HEK293T (cell line): Measurements from ENCODE around the gene RTTN.

Experiments used
- CTCF ChIA-PET: fragments of 350-600 bp; formaldehyde crosslinking; extraction: SDS; loops from one replicate; lab custom pipeline; 2021; ENCODE audit warnings: antibody characterized with exemption, inconsistent platforms; lab: Yijun Ruan, JAX
- POLR2A ChIA-PET: fragments of 350-600 bp; formaldehyde crosslinking; extraction: SDS; loops from one replicate; lab custom pipeline; 2020; ENCODE audit warnings: antibody characterized with exemption, inconsistent platforms; lab: Yijun Ruan, JAX
- DNase-seq: peaks from one replicate; pipeline ENCODE4 v3.0.0; 2012; ENCODE audit warnings: mixed read lengths; ENCODE audit errors: extremely low spot score
- ARNT ChIP-seq: fragments of 450-650 bp; IDR thresholded peaks from 2 replicates; pipeline ENCODE4 v1.6.1; 2017; ENCODE audit warnings: mild to moderate bottlenecking
- BHLHE40 ChIP-seq: fragments of 450-650 bp; IDR thresholded peaks from 2 replicates; pipeline ENCODE4 v1.6.1; 2016; ENCODE audit warnings: mild to moderate bottlenecking, moderate library complexity, borderline replicate concordance
- CTBP1 ChIP-seq: fragments of 450-650 bp; IDR thresholded peaks from 2 replicates; pipeline ENCODE4 v1.6.1; 2016; ENCODE audit warnings: borderline replicate concordance
- ELF4 ChIP-seq: fragments of 450-650 bp; IDR thresholded peaks from 2 replicates; pipeline ENCODE4 v1.6.1; 2017; ENCODE audit warnings: antibody characterized with exemption
- FOXA1 ChIP-seq: fragments of 450-650 bp; IDR thresholded peaks from 2 replicates; pipeline ENCODE4 v1.6.1; 2016; ENCODE audit warnings: mild to moderate bottlenecking
- FOXK2 ChIP-seq: fragments of 450-650 bp; IDR thresholded peaks from 2 replicates; pipeline ENCODE4 v1.6.1; 2016; ENCODE audit warnings: mild to moderate bottlenecking
- FOXM1 ChIP-seq: fragments of 450-650 bp; IDR thresholded peaks from 2 replicates; pipeline ENCODE4 v1.6.1; 2017; ENCODE audit warnings: mild to moderate bottlenecking, borderline replicate concordance
- HDGF ChIP-seq: fragments of 450-650 bp; IDR thresholded peaks from 2 replicates; pipeline ENCODE4 v1.6.1; 2017; ENCODE audit warnings: antibody characterized with exemption, borderline replicate concordance
- L3MBTL2 ChIP-seq: fragments of 450-650 bp; conservative IDR thresholded peaks from 2 replicates; pipeline ENCODE4 v1.6.1; 2016; ENCODE audit warnings: mild to moderate bottlenecking
- LEF1 ChIP-seq: fragments of 450-650 bp; IDR thresholded peaks from 2 replicates; pipeline ENCODE4 v1.6.1; 2017; ENCODE audit warnings: mild to moderate bottlenecking, borderline replicate concordance
- NFRKB ChIP-seq: fragments of 450-650 bp; IDR thresholded peaks from 2 replicates; pipeline ENCODE4 v1.6.1; 2016; ENCODE audit warnings: mild to moderate bottlenecking, moderate library complexity
- PKNOX1 ChIP-seq: fragments of 450-650 bp; IDR thresholded peaks from 2 replicates; pipeline ENCODE4 v1.6.1; 2016
- SP1 ChIP-seq: fragments of 450-650 bp; IDR thresholded peaks from 2 replicates; pipeline ENCODE4 v1.6.1; 2017
- SUZ12 ChIP-seq: fragments of 450-650 bp; IDR thresholded peaks from 2 replicates; pipeline ENCODE4 v1.6.1; 2016; ENCODE audit warnings: mild to moderate bottlenecking
- TARDBP ChIP-seq: fragments of 450-650 bp; IDR thresholded peaks from 2 replicates; pipeline ENCODE4 v1.6.1; 2016
- ZNF384 ChIP-seq: fragments of 450-650 bp; IDR thresholded peaks from 2 replicates; pipeline ENCODE4 v1.6.1; 2016

RTTN gene

GRCh38 chr18:70139138-70139537, 66.3 kb downstream of the RTTN start:
- POLR2A ChIA-PET: no interaction called here
- no peak for DNase-seq
- TF ChIP-seq CTBP1 (no peak), NFRKB (no peak), SUZ12 (no peak), BHLHE40 (no peak), LEF1 (no peak), HDGF (no peak), ARNT (no peak), FOXM1 (no peak), PKNOX1 (no peak), L3MBTL2 (no peak), FOXA1 (no peak), SP1 (no peak), ELF4 (no peak), ZNF384 (no peak), FOXK2 (no peak), TARDBP (no peak)
- CTCF ChIA-PET: no interaction called here

- CTCF ChIA-PET: no interaction called here
- no peak for TF ChIP-seq NFRKB
- TF ChIP-seq LEF1: no peak
- no peak for TF ChIP-seq FOXA1
- no peak for TF ChIP-seq HDGF
- TF ChIP-seq SP1: no peak
- no peak for TF ChIP-seq SUZ12
- TF ChIP-seq ELF4: no peak
- TF ChIP-seq FOXK2: no peak
- no peak for TF ChIP-seq BHLHE40
- no peak for TF ChIP-seq CTBP1
- no peak for TF ChIP-seq L3MBTL2
- no peak for TF ChIP-seq TARDBP
- no peak for TF ChIP-seq FOXM1
- no peak for DNase-seq
- POLR2A ChIA-PET: no interaction called here
These were observed 69.9 kb downstream of the RTTN start for GRCh38 chr18:70135604-70136003.

- ChIA-PET POLR2A (no interaction called here), CTCF (no interaction called here)
- no peak for TF ChIP-seq HDGF
- no peak for TF ChIP-seq SUZ12
- no peak for TF ChIP-seq LEF1
- TF ChIP-seq L3MBTL2: no peak
- no peak for TF ChIP-seq ARNT
- no peak for TF ChIP-seq FOXK2
- no peak for TF ChIP-seq BHLHE40
- TF ChIP-seq NFRKB: no peak
- no peak for TF ChIP-seq FOXM1
- no peak for TF ChIP-seq CTBP1
- no peak for TF ChIP-seq PKNOX1
- no peak for TF ChIP-seq ZNF384
- no peak for TF ChIP-seq SP1
- TF ChIP-seq ELF4: no peak
- no peak for TF ChIP-seq FOXA1
- TF ChIP-seq TARDBP: no peak
- no peak for DNase-seq
These were observed 72.5 kb downstream of the RTTN start for GRCh38 chr18:70132999-70133398.

GRCh38 chr18:70128271-70128670, 77.2 kb downstream of the RTTN start:
- POLR2A ChIA-PET: interaction anchor here (0.8 kb wide), 1 partner anchor 14 kb away, joined by 3 read pairs; no protein-coding TSS in a partner anchor
- CTCF ChIA-PET: no interaction called here
- DNase-seq: no peak
- TF ChIP-seq LEF1 (no peak), NFRKB (no peak), SP1 (no peak), FOXK2 (no peak), PKNOX1 (no peak), HDGF (no peak), CTBP1 (no peak), ZNF384 (no peak), FOXM1 (no peak), SUZ12 (no peak), BHLHE40 (no peak), ELF4 (no peak), TARDBP (no peak), L3MBTL2 (no peak), ARNT (no peak), FOXA1 (no peak)

- TF ChIP-seq ZNF384 (no peak), PKNOX1 (no peak), BHLHE40 (no peak), FOXA1 (no peak), NFRKB (no peak), L3MBTL2 (no peak), ELF4 (no peak), SUZ12 (no peak), FOXM1 (no peak), HDGF (no peak), TARDBP (no peak), ARNT (no peak), SP1 (no peak)
- no peak for DNase-seq
- ChIA-PET CTCF (no interaction called here), POLR2A (interaction anchor here (0.8 kb wide), 1 partner anchor 15 kb away, joined by 3 read pairs; no protein-coding TSS in a partner anchor)
These were observed 78.1 kb downstream of the RTTN start for GRCh38 chr18:70127359-70127758.
